SK-N-SH treated with all-trans-retinoic acid at 6 μM for 48 hours (cell line): ENCODE measurements around the gene LIN28B.

Experiments
- BACH2 ChIP-seq: fragments of 250-450 bp; sonication (Bioruptor Pico); IDR thresholded peaks from 2 replicates; pipeline ENCODE4 v1.9.0; 2021; ENCODE audit warnings: mild to moderate bottlenecking, borderline replicate concordance
- RARB ChIP-seq: fragments of 250-450 bp; sonication (Bioruptor Pico); IDR thresholded peaks from 2 replicates; pipeline ENCODE4 v1.8.0; 2021; ENCODE audit warnings: mild to moderate bottlenecking, moderate library complexity
- TCF4 ChIP-seq: fragments of 250-450 bp; sonication (Bioruptor Pico); IDR thresholded peaks from 2 replicates; pipeline ENCODE4 v1.8.0; 2021; ENCODE audit warnings: mild to moderate bottlenecking, moderate library complexity, borderline replicate concordance
- TSHZ2 ChIP-seq: fragments of 250-450 bp; sonication (Bioruptor Pico); IDR thresholded peaks from 2 replicates; pipeline ENCODE4 v1.5.0; 2020; ENCODE audit warnings: mild to moderate bottlenecking, moderate library complexity
- ZFP3 ChIP-seq: fragments of 250-450 bp; sonication (Bioruptor Pico); IDR thresholded peaks from 2 replicates; pipeline ENCODE4 v1.5.0; 2020; ENCODE audit warnings: mild to moderate bottlenecking, moderate library complexity
- TF ChIP-seq, protein P1 (sequence below): fragments of 250-450 bp; sonication (Bioruptor Pico); IDR thresholded peaks from 2 replicates; pipeline ENCODE4 v1.8.0; 2020; ENCODE audit warnings: mild to moderate bottlenecking, moderate library complexity, borderline replicate concordance

GRCh38 chr6:105066836-105067235, 109.9 kb downstream of the LIN28B start:
- no peak for TF ChIP-seq BACH2 (CRISPR knock-in tag)
- no peak for TF ChIP-seq RARB
- TF ChIP-seq, protein P1, sequence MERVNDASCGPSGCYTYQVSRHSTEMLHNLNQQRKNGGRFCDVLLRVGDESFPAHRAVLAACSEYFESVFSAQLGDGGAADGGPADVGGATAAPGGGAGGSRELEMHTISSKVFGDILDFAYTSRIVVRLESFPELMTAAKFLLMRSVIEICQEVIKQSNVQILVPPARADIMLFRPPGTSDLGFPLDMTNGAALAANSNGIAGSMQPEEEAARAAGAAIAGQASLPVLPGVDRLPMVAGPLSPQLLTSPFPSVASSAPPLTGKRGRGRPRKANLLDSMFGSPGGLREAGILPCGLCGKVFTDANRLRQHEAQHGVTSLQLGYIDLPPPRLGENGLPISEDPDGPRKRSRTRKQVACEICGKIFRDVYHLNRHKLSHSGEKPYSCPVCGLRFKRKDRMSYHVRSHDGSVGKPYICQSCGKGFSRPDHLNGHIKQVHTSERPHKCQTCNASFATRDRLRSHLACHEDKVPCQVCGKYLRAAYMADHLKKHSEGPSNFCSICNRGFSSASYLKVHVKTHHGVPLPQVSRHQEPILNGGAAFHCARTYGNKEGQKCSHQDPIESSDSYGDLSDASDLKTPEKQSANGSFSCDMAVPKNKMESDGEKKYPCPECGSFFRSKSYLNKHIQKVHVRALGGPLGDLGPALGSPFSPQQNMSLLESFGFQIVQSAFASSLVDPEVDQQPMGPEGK (CRISPR knock-in tag), result no peak
- TF ChIP-seq ZFP3 (CRISPR knock-in tag), result no peak
- TF ChIP-seq TSHZ2 (CRISPR knock-in tag), result no peak
- TF ChIP-seq TCF4 (CRISPR knock-in tag), result no peak
